HEK293 (cell line): Measurements from ENCODE around the gene MFSD6L.

Source experiments
- CTCF ChIA-PET: fragments of 350-600 bp; formaldehyde crosslinking; extraction: SDS; loops from one replicate; lab custom pipeline; 2021; ENCODE audit warnings: antibody characterized with exemption; lab: Yijun Ruan, JAX
- POLR2A ChIA-PET: fragments of 300-600 bp; formaldehyde crosslinking; extraction: SDS; loops from one replicate; lab custom pipeline; 2020; ENCODE audit warnings: antibody characterized with exemption, inconsistent platforms; lab: Yijun Ruan, JAX
- H3K27ac ChIP-seq: fragments of 200-500 bp; sonication (Bioruptor generic); 2 replicates; pipeline ENCODE4 v1.5.1; 2014; ENCODE audit warnings: low read depth, low read length, control low read depth, inconsistent platforms; ENCODE audit errors: extremely low read depth
- H3K36me3 ChIP-seq, 2 experiments: fragments of 200-500 bp in 1 of 2; sonication (Bioruptor generic) in 1 of 2; 1 replicate in 1 of 2; 2 replicates in 1 of 2; pipeline ENCODE4 v1.5.1; 2014 to 2017; ENCODE audit warnings: inconsistent platforms in 2 of 2, low read length in 2 of 2; ENCODE audit not compliant: control insufficient read depth in 2 of 2, insufficient read depth in 1 of 2
- H3K4me1 ChIP-seq: fragments of 200-500 bp; sonication (Bioruptor generic); 2 replicates; pipeline ENCODE4 v1.5.1; 2014; ENCODE audit warnings: mild to moderate bottlenecking, low read length, inconsistent platforms; ENCODE audit not compliant: control insufficient read depth, insufficient read depth
- H3K4me3 ChIP-seq: 2 replicates; pipeline ENCODE4 v1.5.1; 2011; ENCODE audit warnings: low read depth, mild to moderate bottlenecking, control low read depth, low read length, moderate library complexity
- H3K9me3 ChIP-seq: fragments of 200-500 bp; sonication (Bioruptor generic); 2 replicates; pipeline ENCODE4 v1.5.1; 2014; ENCODE audit warnings: low read depth, low read length, inconsistent platforms; ENCODE audit not compliant: control insufficient read depth, insufficient read depth
- EGR2 ChIP-seq: fragments of 450-650 bp; formaldehyde crosslinking; IDR thresholded peaks from 2 replicates; pipeline ENCODE4 v1.5.1; 2016; ENCODE audit warnings: low read depth, missing biosample characterization, missing genetic modification characterization
- KLF17 ChIP-seq: fragments of 450-650 bp; formaldehyde crosslinking; IDR thresholded peaks from 2 replicates; pipeline ENCODE4 v1.5.1; 2016; ENCODE audit warnings: missing biosample characterization, missing genetic modification characterization
- KLF7 ChIP-seq: fragments of 450-650 bp; formaldehyde crosslinking; IDR thresholded peaks from 2 replicates; pipeline ENCODE4 v1.5.1; 2016; ENCODE audit warnings: missing biosample characterization, missing genetic modification characterization, borderline replicate concordance
- OSR2 ChIP-seq: fragments of 450-650 bp; formaldehyde crosslinking; IDR thresholded peaks from 2 replicates; pipeline ENCODE4 v1.5.1; 2016; ENCODE audit warnings: missing biosample characterization, missing genetic modification characterization
- PRDM1 ChIP-seq: fragments of 450-650 bp; formaldehyde crosslinking; IDR thresholded peaks from 2 replicates; pipeline ENCODE4; 2016; ENCODE audit warnings: missing biosample characterization, missing genetic modification characterization
- ZBTB1 ChIP-seq: fragments of 450-650 bp; formaldehyde crosslinking; IDR thresholded peaks from 2 replicates; pipeline ENCODE4 v1.5.1; 2016; ENCODE audit warnings: missing biosample characterization, missing genetic modification characterization
- ZBTB11 ChIP-seq: fragments of 450-650 bp; formaldehyde crosslinking; conservative IDR thresholded peaks from 2 replicates; pipeline ENCODE4 v1.5.1; 2016; ENCODE audit warnings: low read depth, missing biosample characterization, missing genetic modification characterization
- ZBTB48 ChIP-seq: fragments of 450-650 bp; formaldehyde crosslinking; IDR thresholded peaks from 2 replicates; pipeline ENCODE4 v1.5.1; 2016; ENCODE audit warnings: missing biosample characterization, missing genetic modification characterization
- ZBTB7A ChIP-seq: fragments of 450-650 bp; formaldehyde crosslinking; IDR thresholded peaks from 2 replicates; pipeline ENCODE4 v1.5.1; 2016; ENCODE audit warnings: low read depth, missing biosample characterization, missing genetic modification characterization
- ZNF133 ChIP-seq: fragments of 450-650 bp; formaldehyde crosslinking; IDR thresholded peaks from 2 replicates; pipeline ENCODE4 v1.5.1; 2016; ENCODE audit warnings: missing biosample characterization, missing genetic modification characterization
- ZNF169 ChIP-seq: fragments of 450-650 bp; formaldehyde crosslinking; IDR thresholded peaks from 2 replicates; pipeline ENCODE4 v1.5.1; 2016; ENCODE audit warnings: missing biosample characterization, missing genetic modification characterization
- ZNF202 ChIP-seq: fragments of 450-650 bp; formaldehyde crosslinking; IDR thresholded peaks from 2 replicates; pipeline ENCODE4 v1.5.1; 2016; ENCODE audit warnings: missing biosample characterization, missing genetic modification characterization, borderline replicate concordance
- ZNF266 ChIP-seq: fragments of 450-650 bp; formaldehyde crosslinking; IDR thresholded peaks from 2 replicates; pipeline ENCODE4 v1.5.1; 2016; ENCODE audit warnings: missing biosample characterization, missing genetic modification characterization, low read depth
- ZNF324 ChIP-seq: fragments of 450-650 bp; formaldehyde crosslinking; IDR thresholded peaks from 2 replicates; pipeline ENCODE4 v1.5.1; 2016; ENCODE audit warnings: missing biosample characterization, missing genetic modification characterization
- ZNF335 ChIP-seq: fragments of 450-650 bp; formaldehyde crosslinking; conservative IDR thresholded peaks from 2 replicates; pipeline ENCODE4 v1.5.1; 2016; ENCODE audit warnings: missing biosample characterization, missing genetic modification characterization
- ZNF350 ChIP-seq: fragments of 450-650 bp; formaldehyde crosslinking; IDR thresholded peaks from 2 replicates; pipeline ENCODE4 v1.5.0; 2017; ENCODE audit warnings: missing biosample characterization, mild to moderate bottlenecking, missing genetic modification characterization
- ZNF548 ChIP-seq: fragments of 450-650 bp; formaldehyde crosslinking; IDR thresholded peaks from 2 replicates; pipeline ENCODE4 v1.5.1; 2016; ENCODE audit warnings: missing biosample characterization, missing genetic modification characterization
- ZNF561 ChIP-seq: fragments of 450-650 bp; IDR thresholded peaks from 2 replicates; pipeline ENCODE4 v1.5.1; 2018; ENCODE audit warnings: missing biosample characterization, missing genetic modification characterization, borderline replicate concordance
- ZNF639 ChIP-seq: fragments of 450-650 bp; formaldehyde crosslinking; IDR thresholded peaks from 2 replicates; pipeline ENCODE4 v1.5.1; 2016; ENCODE audit warnings: missing biosample characterization, missing genetic modification characterization
- ZNF707 ChIP-seq: fragments of 450-650 bp; formaldehyde crosslinking; IDR thresholded peaks from 2 replicates; pipeline ENCODE4 v1.5.1; 2016; ENCODE audit warnings: missing biosample characterization, missing genetic modification characterization
- ZNF76 ChIP-seq: fragments of 450-650 bp; formaldehyde crosslinking; IDR thresholded peaks from 2 replicates; pipeline ENCODE4; 2016; ENCODE audit warnings: low read depth, missing biosample characterization, missing genetic modification characterization, borderline replicate concordance
- ZNF785 ChIP-seq: fragments of 450-650 bp; formaldehyde crosslinking; IDR thresholded peaks from 2 replicates; pipeline ENCODE4 v1.5.1; 2016; ENCODE audit warnings: missing biosample characterization, missing genetic modification characterization
- ZNF837 ChIP-seq: fragments of 450-650 bp; formaldehyde crosslinking; IDR thresholded peaks from 2 replicates; pipeline ENCODE4 v1.5.1; 2016; ENCODE audit warnings: missing biosample characterization, missing genetic modification characterization
- ZSCAN16 ChIP-seq: fragments of 450-650 bp; formaldehyde crosslinking; IDR thresholded peaks from 2 replicates; pipeline ENCODE4 v1.5.1; 2016; ENCODE audit warnings: missing biosample characterization, missing genetic modification characterization
- ZSCAN4 ChIP-seq: fragments of 450-650 bp; formaldehyde crosslinking; IDR thresholded peaks from 2 replicates; pipeline ENCODE4 v1.5.1; 2017; ENCODE audit warnings: missing biosample characterization, missing genetic modification characterization
- ZXDB ChIP-seq: fragments of 450-650 bp; formaldehyde crosslinking; IDR thresholded peaks from 2 replicates; pipeline ENCODE4 v1.5.1; 2016; ENCODE audit warnings: missing biosample characterization, missing genetic modification characterization

MFSD6L gene

GRCh38 chr17:8798846-8799569, at the start of gene MFSD6L:
TSS of gene MFSD6L (minus strand) at chr17:8799365. CDS start at chr17:8799120, 245 bp downstream.
- ChIA-PET POLR2A (no interaction called here), CTCF (interaction anchor here (0.6 to 1.7 kb wide), 2 partner anchors 12 to 322 kb away, joined by 3 to 7 read pairs; no protein-coding TSS in a partner anchor)
- TF ChIP-seq ZNF785 (no peak), EGR2 (tag by site-specific recombination) (no peak), ZNF561 (tag by site-specific recombination) (no peak), ZBTB1 (tag by site-specific recombination) (no peak)
- Histone ChIP-seq H3K36me3 (no peaks in the 10 kb centered on the region), H3K9me3 (no peaks in the 10 kb centered on the region), H3K4me3 (no peak within 1 kb of the TSS), H3K27ac (no peak within 1 kb of the TSS), H3K4me1 (no peaks in the 10 kb centered on the region)

GRCh38 chr17:8847891-8848290, 48.7 kb upstream of the MFSD6L start:
- Histone ChIP-seq H3K9me3 (no peaks in the 10 kb centered on the region), H3K36me3 (no peaks in the 10 kb centered on the region), H3K4me3 (no peak overlapping the region), H3K27ac (no peak overlapping the region), H3K4me1 (no peaks in the 10 kb centered on the region)
- TF ChIP-seq ZNF350 (no peak), ZNF266 (tag by site-specific recombination) (no peak), ZNF707 (tag by site-specific recombination) (no peak), ZBTB7A (no peak), KLF17 (tag by site-specific recombination) (no peak), ZNF324 (tag by site-specific recombination) (no peak), KLF7 (no peak), PRDM1 (tag by site-specific recombination) (no peak), ZNF202 (no peak), ZSCAN16 (tag by site-specific recombination) (no peak), ZSCAN4 (tag by site-specific recombination) (no peak), ZNF169 (tag by site-specific recombination) (no peak)
- POLR2A ChIA-PET: no interaction called here
- CTCF ChIA-PET: interaction anchor here (0.5 to 0.8 kb wide), 2 partner anchors 150 to 792 kb away, joined by 3 read pairs; no protein-coding TSS in a partner anchor

GRCh38 chr17:8846768-8847211, 47.6 kb upstream of the MFSD6L start:
- ChIA-PET POLR2A (no interaction called here), CTCF (no interaction called here)
- no peaks in the 10 kb centered on the region for H3K9me3 ChIP-seq
- no peaks in the 10 kb centered on the region for H3K36me3 ChIP-seq
- H3K4me1 ChIP-seq: no peaks in the 10 kb centered on the region
- H3K27ac ChIP-seq: no peak overlapping the region
- no peak overlapping the region for H3K4me3 ChIP-seq
- no peak for TF ChIP-seq OSR2 (tag by site-specific recombination)
- 0 out of 2 replicates have a peak, but pooled peaks have one; percentile 19 for TF ChIP-seq ZBTB11 (tag by site-specific recombination)
- TF ChIP-seq ZNF639 (tag by site-specific recombination): no peak
- peak; percentile 85 for TF ChIP-seq ZNF335
- TF ChIP-seq ZXDB (tag by site-specific recombination): no peak
- TF ChIP-seq ZNF548: no peak
- no peak for TF ChIP-seq ZBTB48
- TF ChIP-seq ZNF133 (tag by site-specific recombination): no peak
- no peak for TF ChIP-seq ZNF837 (tag by site-specific recombination)
- no peak for TF ChIP-seq ZNF76 (tag by site-specific recombination)
